Measurements from ENCODE around the gene VWF.

Gene VWF

GRCh38 chr12:5976711-5977110, 147.8 kb downstream of the VWF start:
- H2AFZ ChIP-seq (ENCODE audit: low read length) = no peak overlapping the region
- no peaks in the 10 kb centered on the region for H3K79me2 ChIP-seq (ENCODE audit: low read length)
- no peaks in the 10 kb centered on the region for H3K9me3 ChIP-seq (replicated peaks; ENCODE audit: insufficient read depth, low read length)
- H3K9ac ChIP-seq (ENCODE audit: low read length) = no peak overlapping the region
- H3K27ac ChIP-seq (ENCODE audit: low read length) = no peak overlapping the region
- H3K27me3 ChIP-seq (replicated peaks; ENCODE audit: insufficient read depth, low read length) = no peaks in the 10 kb centered on the region
- no peaks in the 10 kb centered on the region for H3K9me2 ChIP-seq (replicated peaks; ENCODE audit: insufficient read depth, low read length)
- no peak for DNase-seq
- no peak overlapping the region for H3K4me3 ChIP-seq (ENCODE audit: low read length)
- no peaks in the 10 kb centered on the region for H4K20me1 ChIP-seq (ENCODE audit: insufficient read depth, low read length)
- TF ChIP-seq CTCF (IDR thresholded peaks at IDR 0.05; ENCODE audit: low read length) (no peak), EZH2phosphoT487 (IDR thresholded peaks at IDR 0.05; ENCODE audit: low read length) (no peak), EZH2 (optimal IDR thresholded peaks at IDR 0.05; ENCODE audit: low read depth, low read length) (no peak)
- no peaks in the 10 kb centered on the region for H3K36me3 ChIP-seq (replicated peaks; ENCODE audit: insufficient read depth, low read length)
- no peak overlapping the region for H3K4me2 ChIP-seq (ENCODE audit: low read depth, low read length)
- no peaks in the 10 kb centered on the region for H3F3A ChIP-seq (ENCODE audit: insufficient read depth, low read length)
- H3K4me1 ChIP-seq (ENCODE audit: low read length) = no peaks in the 10 kb centered on the region

- no peaks in the 10 kb centered on the region for H3K79me2 ChIP-seq (ENCODE audit: low read length)
- no peak overlapping the region for H3K9ac ChIP-seq (ENCODE audit: low read length)
- no peaks in the 10 kb centered on the region for H3K4me1 ChIP-seq (ENCODE audit: low read length)
- no peak overlapping the region for H3K27ac ChIP-seq (ENCODE audit: low read length)
- H3K36me3 ChIP-seq (replicated peaks; ENCODE audit: insufficient read depth, low read length) = no peaks in the 10 kb centered on the region
- H3K9me2 ChIP-seq (replicated peaks; ENCODE audit: insufficient read depth, low read length) = no peaks in the 10 kb centered on the region
- no peaks in the 10 kb centered on the region for H3F3A ChIP-seq (ENCODE audit: insufficient read depth, low read length)
- no peaks in the 10 kb centered on the region for H4K20me1 ChIP-seq (ENCODE audit: insufficient read depth, low read length)
- no peak overlapping the region for H3K4me2 ChIP-seq (ENCODE audit: low read depth, low read length)
- no peak overlapping the region for H3K4me3 ChIP-seq (ENCODE audit: low read length)
- DNase-seq = no peak
- no peak overlapping the region for H2AFZ ChIP-seq (ENCODE audit: low read length)
- TF ChIP-seq EZH2phosphoT487 (IDR thresholded peaks at IDR 0.05; ENCODE audit: low read length) (no peak), EZH2 (optimal IDR thresholded peaks at IDR 0.05; ENCODE audit: low read depth, low read length) (no peak), CTCF (IDR thresholded peaks at IDR 0.05; ENCODE audit: low read length) (no peak)
- H3K9me3 ChIP-seq (replicated peaks; ENCODE audit: insufficient read depth, low read length) = no peaks in the 10 kb centered on the region
- no peaks in the 10 kb centered on the region for H3K27me3 ChIP-seq (replicated peaks; ENCODE audit: insufficient read depth, low read length)
Observed at GRCh38 chr12:5976196-5976595, 148.3 kb downstream of the VWF start.

GRCh38 chr12:5973461-5974115, 150.9 kb downstream of the VWF start:
- Histone ChIP-seq H3K27me3 (replicated peaks; ENCODE audit: insufficient read depth, low read length) (no peaks in the 10 kb centered on the region), H3K9ac (ENCODE audit: low read length) (no peak overlapping the region), H3K9me3 (replicated peaks; ENCODE audit: insufficient read depth, low read length) (no peaks in the 10 kb centered on the region), H3K27ac (ENCODE audit: low read length) (no peak overlapping the region), H4K20me1 (ENCODE audit: insufficient read depth, low read length) (no peaks in the 10 kb centered on the region), H3K36me3 (replicated peaks; ENCODE audit: insufficient read depth, low read length) (no peaks in the 10 kb centered on the region), H3F3A (ENCODE audit: insufficient read depth, low read length) (no peaks in the 10 kb centered on the region), H3K9me2 (replicated peaks; ENCODE audit: insufficient read depth, low read length) (no peaks in the 10 kb centered on the region), H3K4me1 (ENCODE audit: low read length) (no peaks in the 10 kb centered on the region), H3K4me3 (ENCODE audit: low read length) (no peak overlapping the region), H3K79me2 (ENCODE audit: low read length) (no peaks in the 10 kb centered on the region), H2AFZ (ENCODE audit: low read length) (no peak overlapping the region), H3K4me2 (ENCODE audit: low read depth, low read length) (no peak overlapping the region)
- TF ChIP-seq CTCF (IDR thresholded peaks at IDR 0.05; ENCODE audit: low read length) (no peak), EZH2phosphoT487 (IDR thresholded peaks at IDR 0.05; ENCODE audit: low read length) (no peak), EZH2 (optimal IDR thresholded peaks at IDR 0.05; ENCODE audit: low read depth, low read length) (no peak)
- no peak for DNase-seq

Measured in MM.1S (cell line).